Stimulated activated CD4-positive, alpha-beta T cell treated with anti-CD3 and anti-CD28 coated beads, Interleukin-4, amount 100 ng/mL, for 4 hours (primary cell): ENCODE measurements around the gene HEBP1.

Experiments used
- DNase-seq, 2 experiments: peaks; one replicate each; pipeline ENCODE4 v3.0.0-alpha.2; 2020

HEBP1 gene

DNA sequence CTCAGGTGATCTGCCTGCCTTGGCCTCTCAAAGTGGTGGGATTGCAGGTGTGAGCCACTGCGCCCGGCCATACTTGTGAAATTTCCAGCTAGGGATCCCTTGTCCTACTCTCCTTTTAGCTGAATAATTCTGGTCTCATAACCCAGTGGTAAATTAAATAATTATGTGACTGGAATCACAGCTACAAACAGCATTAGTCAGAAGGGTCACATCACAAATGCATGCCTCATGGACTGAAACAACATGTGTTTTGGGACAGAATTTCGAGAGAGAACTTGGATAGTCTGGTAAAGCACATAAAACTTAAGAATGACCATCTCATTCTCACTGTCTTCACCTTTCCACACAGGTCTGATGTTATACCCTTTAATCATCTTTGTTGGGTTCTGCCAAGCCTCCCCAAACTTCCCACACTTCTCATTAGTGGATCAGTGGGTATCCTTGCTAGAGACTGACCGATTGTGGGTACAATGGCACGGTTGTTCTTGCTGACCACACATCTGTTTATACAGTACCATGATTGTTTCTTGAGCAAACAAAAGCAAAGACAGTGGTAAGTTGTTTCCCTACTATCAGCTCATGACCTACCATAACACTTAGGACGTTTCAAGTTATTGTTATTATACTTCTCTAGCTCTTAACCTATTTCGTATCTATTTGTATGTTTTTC is 53.2 kb downstream of the HEBP1 start:
- no peak for DNase-seq

DNA sequence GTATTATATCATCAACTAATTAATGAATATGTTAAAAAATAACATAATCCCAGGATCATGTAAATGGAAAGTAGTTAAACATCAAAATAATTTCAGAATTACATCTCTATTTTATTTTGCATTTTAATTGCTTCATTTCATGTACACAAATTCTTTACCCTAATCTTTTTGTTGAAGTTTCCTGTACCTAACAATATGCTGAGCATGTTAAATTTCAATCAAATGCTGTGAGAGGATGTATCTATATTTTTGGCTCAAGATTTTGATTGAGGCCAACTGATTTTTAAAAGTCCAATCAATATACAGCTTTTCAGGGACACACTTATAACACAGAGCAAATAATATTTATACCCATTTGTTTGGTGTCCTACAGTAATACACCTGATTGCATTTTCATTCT is 54.5 kb downstream of the HEBP1 start:
- DNase-seq = no peak

DNA sequence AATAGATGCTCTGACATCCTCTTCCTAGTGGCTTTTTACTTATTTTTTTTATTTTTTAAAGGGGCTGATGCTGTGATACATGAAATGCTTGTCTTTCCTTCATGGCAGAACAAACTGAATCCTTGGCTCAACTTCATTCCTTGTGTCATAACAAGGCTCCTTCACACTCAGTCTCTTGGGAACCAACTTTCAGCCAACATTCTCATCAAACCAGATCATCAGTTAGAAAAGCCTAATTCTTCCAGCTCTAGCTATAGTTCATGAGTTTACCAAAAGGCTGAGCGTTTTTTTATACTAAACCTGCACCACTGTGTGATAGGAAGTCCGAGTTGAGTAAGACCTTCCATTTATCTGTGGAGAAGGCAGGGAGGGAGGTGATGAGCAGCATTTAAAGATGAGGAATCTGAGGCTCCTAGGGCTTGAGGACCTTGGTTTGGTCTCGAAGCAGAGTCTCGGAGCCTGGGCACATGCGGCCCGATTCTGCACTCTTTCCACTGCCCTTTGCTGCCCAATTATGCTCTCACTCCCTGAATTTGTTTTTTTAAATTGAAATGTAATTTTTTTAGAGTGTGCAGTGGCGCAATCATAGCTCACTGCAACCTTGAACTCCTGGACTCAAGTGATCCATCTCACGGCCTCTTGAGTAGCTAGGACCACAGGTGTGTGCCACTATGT is 56.3 kb downstream of the HEBP1 start:
- no peak for DNase-seq

DNA sequence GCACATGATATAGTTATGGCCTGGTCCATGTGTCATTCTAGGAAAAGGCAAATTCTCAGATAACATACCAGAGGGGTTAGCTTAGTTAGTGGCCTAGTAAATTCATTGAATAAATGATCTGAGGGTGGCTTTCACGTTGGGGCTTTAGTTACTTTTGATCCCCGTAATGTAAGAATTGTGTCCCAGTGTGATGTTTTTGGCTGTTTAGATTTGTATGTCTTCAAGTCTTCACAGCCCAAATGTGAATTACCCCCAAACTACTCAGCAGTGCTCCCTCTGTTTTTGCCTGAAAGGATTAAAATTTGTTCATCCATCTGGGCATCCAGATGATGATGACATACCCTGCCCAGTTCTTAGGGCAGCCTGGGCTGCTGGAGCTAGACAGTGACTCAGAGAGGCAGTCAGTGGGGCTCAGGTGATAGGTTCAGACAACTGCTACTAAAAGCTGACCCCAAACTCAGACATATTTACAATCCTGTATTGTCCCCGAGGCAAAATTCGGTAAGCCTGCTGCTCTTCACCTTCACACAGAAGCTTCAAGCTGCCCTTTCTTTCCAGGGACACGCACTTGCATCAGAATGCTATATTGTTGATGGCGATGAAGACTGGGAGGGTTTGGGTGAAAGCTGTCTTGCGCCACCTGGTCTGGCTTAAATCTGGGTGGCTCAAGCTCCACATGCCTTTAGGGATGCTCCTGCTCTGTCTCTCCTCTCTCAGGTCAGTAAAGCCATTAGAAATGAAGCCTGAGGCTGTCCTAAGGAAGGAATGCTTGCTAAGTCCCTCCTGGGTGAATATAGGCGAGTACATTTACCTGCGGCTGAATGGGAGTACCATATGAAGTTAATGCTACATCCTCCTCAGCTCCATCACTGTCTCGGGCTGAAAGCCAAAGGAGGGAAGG is 58.4 kb downstream of the HEBP1 start:
- DNase-seq = no peak

DNA sequence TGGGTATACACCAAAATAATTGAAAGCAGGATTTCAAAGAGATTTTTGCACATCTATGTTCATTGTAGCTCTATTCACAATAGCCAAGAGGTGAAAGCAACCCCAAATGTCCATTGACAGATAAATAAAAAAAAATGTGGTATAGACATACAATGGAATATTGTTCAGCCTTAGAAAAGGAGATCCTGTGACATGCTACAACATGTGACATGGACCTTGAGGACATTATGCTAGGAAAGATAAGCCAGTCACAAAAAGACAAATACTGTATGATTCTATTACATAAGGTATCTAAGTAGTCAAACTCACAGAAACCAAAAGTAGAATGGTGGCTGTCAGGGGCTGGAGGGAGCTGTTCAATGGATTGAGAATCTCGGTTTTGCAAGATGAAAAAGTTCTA is 60.2 kb downstream of the HEBP1 start:
- no peak for DNase-seq

DNA sequence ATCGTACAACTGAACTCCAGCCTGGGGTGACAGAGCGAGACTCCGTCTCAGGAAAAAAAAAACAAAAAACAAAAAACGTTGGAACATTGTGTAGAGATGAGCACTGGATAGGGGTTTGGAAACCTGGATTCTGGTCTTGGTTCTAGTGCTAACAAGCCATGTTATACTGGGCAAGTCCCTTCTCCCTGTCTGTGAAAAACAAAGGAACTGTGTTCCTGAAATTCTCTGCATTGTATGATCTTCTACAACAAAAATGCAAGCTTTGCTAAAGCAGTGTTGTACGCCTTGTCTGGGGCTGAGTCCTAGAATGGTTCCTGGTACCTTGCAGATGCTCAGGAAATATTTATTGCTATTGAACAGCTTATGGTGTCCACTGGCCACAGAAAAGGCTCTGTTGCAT is 61.5 kb downstream of the HEBP1 start:
- DNase-seq = no peak

DNA sequence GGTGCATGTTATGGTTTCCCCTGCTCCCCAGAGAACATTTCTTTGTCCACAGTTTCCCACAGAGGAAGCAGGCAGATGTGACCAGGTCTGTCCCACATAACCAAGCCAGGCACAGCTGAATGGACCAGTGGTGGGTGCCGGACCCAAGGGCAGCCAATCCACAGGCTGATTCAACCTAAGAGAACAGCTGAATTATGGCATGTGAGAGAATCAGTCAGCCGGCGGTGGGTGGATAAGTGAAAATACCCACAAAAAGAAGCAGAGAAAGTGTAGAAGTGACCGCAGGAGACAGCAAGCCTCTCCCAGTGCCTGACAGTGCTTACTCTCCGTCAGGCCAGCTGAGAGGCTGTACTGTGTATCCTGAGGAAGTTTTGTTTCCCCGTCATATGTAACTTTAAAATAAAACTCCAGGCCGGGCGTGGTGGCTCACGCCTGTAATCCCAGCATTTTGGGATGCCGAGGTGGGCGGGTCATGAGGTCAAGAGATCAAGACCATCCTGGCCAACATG is 63.0 kb downstream of the HEBP1 start:
- DNase-seq = no peak

DNA sequence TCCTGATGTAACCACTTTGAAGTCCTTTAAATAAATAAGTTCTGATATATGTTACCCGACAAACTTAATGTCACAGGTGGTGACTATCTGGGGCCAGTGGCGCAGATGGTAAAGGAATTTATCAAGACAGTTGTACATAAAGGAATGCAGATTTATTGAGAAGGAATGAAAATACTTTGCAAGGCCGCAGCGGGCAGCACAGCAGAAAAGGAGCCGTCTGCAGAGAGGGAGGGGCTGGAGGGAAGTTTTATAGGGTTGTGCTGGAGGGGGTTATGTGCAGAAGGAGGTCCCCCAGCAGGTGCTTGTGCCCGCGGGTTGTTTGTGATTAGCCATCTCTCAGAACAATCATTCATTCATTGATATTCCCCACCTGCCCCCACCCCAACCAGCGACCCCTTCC is 65.5 kb downstream of the HEBP1 start:
- DNase-seq = no peak

DNA sequence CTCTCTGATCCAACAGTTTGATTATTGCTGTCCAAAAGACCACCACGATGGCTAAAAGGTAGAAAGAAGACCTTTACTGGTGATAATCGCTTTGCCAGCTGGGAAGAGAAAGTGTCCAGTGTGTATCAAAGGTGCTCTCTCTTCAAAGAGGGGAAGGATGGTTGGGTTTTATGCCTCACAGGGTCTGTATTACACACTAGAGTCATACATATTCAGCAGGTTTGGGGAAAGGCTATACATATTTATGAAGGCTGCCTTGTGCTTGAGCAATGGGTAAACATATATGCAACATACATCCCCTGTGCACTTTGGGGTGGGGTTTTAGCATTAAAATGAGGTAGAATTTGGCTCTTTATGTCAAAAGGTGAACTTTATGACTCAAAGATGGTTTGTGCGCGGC is 66.3 kb downstream of the HEBP1 start:
- no peak for DNase-seq

DNA sequence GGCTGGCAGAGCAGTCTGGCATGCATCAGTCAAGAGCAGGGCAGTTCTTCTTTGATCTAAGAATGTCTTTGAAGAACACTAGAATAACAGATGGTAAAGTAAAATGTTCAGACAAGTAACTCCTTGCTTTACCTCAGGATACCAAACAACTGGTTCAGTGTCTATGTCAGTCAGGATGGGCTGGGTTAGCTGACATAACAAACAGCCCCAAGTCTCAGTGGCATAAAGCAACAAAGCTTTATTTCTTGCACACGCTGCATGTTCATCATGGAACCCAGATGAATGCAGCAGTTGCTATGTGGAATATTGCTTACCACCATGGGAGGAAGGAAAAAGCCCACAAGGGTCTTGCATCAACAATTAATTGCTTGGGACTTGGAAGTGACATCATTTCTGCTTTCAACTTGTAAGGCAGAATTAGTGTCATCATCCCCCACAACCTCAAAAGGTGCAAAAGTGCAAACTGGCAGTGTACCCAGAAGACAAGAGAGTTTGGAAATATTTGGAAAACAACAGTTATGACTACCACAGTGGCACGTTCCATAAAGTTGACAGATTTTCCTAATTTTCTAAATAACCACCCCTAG is 69.3 kb downstream of the HEBP1 start:
- DNase-seq = no peak

DNA sequence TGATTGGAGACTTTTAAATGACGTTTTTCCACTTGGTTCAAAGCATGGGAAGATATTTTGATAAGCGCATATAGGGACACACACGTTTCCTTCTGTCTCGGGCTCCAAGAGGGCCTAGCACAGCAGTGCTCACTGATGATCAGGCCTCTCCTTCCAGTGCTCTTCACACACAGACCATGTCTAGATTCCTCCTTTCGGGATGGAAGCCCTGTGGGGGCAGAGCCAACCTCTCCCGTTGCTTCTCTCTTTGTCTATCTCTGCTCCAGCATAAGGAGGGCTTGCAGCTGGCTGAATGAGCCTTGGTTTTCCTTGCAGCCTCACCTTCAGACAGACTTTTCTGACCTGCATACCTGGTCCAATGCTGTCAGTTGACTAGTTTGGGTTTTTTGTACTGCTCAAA is 70.4 kb downstream of the HEBP1 start:
- no peak for DNase-seq

DNA sequence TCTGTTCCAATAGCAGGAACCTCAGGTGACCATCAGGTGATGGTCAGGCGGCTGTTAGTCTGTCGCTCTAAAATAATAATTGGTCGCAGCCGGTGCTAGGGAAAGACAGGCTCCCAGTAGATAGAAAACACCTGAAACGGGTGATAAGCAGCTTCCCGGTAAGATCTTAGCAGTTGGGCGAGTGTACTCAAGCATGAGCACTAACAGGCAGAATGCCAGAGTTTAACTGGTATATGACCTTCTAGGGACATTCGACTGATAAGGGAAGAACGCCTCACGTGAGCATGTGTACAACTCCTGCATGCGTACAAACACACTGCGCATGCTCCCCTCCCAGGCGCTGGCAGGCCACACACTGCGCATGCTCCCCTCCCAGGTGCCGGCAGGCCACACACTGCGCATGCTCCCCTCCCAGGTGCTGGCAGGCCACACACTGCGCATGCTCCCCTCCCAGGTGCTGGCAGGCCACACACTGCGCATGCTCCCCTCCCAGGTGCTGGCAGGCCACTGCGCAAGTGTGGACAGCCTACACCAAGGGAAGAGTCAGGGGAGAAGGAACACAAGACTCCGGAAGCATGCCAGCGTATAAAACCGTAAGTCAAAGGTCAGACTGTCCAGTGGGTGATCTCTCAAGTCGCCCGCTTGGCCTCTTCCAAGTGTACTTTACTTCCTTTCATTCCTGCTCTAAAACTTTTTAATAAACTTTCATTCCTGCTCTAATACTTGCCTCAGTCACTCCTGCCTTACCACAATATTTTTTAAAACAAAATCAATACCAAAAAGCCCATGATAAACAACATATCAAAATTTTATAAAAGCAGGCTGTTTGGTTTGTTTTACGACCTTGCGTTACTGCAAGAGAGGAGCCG is 72.6 kb downstream of the HEBP1 start:
- DNase-seq = peak; percentile 2 to 19

DNA sequence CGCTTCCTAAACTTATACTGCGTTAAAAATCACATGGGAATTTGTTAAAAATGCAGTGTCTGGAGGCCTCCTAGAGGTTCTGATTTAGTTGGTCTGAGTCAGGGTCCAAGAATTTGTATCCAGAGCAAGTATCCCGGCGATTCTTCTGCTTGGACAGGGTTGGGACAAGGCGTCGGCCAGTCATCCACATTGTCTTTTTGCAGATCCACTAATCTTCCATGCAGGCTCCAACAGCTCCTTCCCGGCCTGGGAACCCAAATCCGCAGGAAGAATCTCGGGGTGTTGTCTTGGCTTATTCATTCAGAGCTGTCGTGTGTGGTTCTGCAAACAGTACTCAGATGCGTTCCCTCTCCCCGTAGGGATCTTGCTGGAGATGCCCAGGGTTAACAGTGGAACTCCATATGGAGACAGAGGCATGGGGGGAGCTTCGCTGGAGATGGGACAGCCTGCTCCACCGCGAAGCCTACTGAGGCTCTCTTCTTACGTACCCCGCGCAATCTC is 73.4 kb downstream of the HEBP1 start:
- no peak for DNase-seq

DNA sequence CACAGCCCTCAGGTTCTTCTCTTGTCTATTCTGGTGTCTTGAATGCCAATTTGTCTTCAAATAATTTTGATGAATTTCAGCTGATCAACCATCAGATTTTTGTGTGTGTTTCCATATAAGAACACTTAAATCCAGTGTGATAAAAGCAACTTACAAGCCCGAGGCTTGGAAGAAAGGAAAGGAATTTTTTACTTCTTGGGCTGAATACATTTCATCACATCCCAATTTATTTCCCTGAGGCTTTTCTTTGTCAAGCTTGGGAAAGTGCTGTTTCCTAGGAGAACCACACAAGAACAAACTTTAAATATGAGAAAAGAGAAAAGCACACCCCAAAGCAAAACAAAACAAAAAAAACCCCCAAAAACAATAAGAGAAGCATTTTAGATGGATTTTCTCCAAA is 74.7 kb downstream of the HEBP1 start:
- no peak for DNase-seq
